Stimulated activated CD8-positive, alpha-beta memory T cell treated with anti-CD3 and anti-CD28 coated beads, Interleukin-12 subunit alpha, Interleukin-12 subunit beta, amount 100 ng/mL, for 24 hours (primary cell): ENCODE results near the gene LRRC74A.
"Not testable (repeated sequence)": the region's sequence is repeated elsewhere in the genome, so short reads cannot be mapped to it uniquely, and the experiment has no call there.

ENCODE experiments used
- DNase-seq: peaks from one replicate; pipeline ENCODE4 v3.0.0-alpha.2; 2020; ENCODE audit errors: extremely low read depth

LRRC74A gene

GRCh38 chr14:76884853-76885276 is 58.7 kb downstream of the LRRC74A start:
- DNase-seq = no peak

DNA sequence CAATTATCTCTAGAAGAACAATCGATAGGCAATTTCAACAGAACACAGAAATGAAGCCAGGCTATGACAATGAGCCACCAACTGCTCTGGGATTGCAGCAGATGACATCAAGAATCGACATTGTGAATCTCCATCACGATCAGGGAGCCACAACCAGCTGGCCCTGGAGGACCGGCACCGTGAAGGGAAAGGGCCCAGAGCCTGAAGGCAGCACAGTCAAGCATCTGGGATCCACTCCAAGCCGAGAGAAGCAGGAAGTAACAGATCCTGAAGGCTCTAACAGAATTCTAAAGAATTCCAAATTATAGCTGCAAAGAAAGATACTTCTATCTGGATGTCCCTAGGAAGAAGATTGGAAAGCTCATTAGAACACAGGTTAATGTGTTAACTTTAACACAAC is 61.0 kb downstream of the LRRC74A start:
- DNase-seq = no peak

- no peak for DNase-seq
These were observed 65.2 kb downstream of the LRRC74A start for GRCh38 chr14:76891391-76891790.

DNA sequence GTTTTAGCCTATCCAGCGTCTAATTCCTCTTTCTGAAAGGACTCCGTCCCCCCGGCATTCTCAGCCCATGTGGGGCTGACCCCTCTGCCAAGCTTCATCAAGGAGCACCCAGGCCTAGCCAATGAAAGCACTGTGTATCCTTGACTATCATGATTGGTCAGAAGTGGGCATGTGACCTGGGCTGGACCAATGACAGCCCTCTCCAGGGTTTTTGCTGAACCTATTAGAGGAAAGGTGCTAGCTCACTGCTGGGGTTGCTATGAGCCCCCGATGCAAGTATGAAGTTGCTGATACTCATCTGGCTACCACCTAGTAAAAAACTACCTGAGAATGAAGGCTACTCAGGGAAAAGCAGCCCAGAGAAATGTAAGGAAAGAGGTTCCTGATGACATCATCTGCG is 68.1 kb downstream of the LRRC74A start:
- DNase-seq = no peak

- not testable (repeated sequence) for DNase-seq
These were observed 71.8 kb downstream of the LRRC74A start for GRCh38 chr14:76898006-76898405.

- DNase-seq = no peak
These were observed 74.5 kb downstream of the LRRC74A start for GRCh38 chr14:76900682-76901081.

GRCh38 chr14:76901171-76902055 is 75.2 kb downstream of the LRRC74A start:
- DNase-seq = no peak

- no peak for DNase-seq
These were observed 76.4 kb downstream of the LRRC74A start for GRCh38 chr14:76902591-76902990.

DNA sequence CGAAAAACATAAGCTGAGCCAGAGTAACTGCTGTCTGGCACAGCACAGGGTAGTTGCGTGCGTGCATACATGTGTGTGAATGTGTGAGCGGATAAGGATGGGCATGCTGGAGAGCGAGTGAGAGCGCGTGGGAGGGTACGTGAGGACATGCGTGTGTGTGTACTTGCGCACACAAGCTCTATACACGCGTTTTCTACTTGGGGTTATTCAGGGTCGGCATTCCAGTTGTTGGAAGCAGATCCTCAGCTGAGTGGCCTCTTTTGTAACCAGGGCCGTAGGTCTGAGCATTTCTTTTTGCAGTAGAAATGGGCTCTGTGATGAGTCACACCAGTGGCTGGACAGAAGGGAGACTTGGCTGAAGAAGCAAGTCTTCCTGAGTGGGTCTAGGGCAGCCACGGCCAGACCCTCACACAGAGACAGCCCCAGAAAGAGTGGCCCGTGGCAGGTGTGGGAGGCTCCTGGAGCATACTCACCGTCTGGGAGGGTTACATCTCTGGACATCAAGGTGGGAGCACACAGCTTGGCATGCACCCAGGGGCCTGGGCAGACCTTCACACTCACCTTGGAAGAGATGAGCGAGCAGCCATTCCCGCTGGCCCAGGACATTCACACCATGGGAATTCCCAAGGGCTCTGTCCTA is 78.0 kb downstream of the LRRC74A start:
- no peak for DNase-seq

- peak; percentile 52 for DNase-seq
These were observed 78.7 kb downstream of the LRRC74A start for GRCh38 chr14:76904740-76905569.

- DNase-seq = no peak
These were observed 82.6 kb downstream of the LRRC74A start for GRCh38 chr14:76908834-76909233.

GRCh38 chr14:76909266-76909665 is 83.1 kb downstream of the LRRC74A start:
- no peak for DNase-seq

- no peak for DNase-seq
These were observed 84.2 kb downstream of the LRRC74A start for GRCh38 chr14:76910371-76910890.

- no peak for DNase-seq
These were observed 85.3 kb downstream of the LRRC74A start for GRCh38 chr14:76911473-76911872.

DNA sequence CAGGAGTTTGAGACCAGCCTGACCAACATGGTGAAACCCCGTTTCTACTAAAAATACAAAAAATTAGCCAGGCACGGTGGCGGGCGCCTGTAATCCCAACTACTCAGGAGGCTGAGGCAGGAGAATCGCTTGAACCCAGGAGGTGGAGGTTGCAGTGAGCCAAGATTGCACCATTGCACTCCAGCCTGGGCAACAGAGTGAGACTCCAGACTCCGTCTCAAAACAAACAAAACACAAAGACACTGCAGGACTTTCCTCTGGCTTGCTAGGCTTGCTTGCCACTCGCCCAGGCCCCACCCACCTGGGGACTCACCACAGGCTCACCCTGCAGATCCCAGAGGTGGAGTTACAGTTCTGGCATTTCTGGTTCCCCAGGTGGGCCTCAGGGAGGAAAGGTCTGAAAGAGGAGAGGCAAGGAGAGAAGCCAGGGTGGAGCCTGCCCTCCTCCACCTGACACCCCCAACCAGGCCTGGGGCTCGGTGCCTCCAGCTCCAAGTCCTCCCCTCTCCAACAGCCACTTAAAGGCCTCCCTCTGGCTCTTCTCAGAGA is 88.4 kb downstream of the LRRC74A start:
- DNase-seq = not testable (repeated sequence)

GRCh38 chr14:76916040-76916715 is 90.0 kb downstream of the LRRC74A start:
- DNase-seq = no peak

DNA sequence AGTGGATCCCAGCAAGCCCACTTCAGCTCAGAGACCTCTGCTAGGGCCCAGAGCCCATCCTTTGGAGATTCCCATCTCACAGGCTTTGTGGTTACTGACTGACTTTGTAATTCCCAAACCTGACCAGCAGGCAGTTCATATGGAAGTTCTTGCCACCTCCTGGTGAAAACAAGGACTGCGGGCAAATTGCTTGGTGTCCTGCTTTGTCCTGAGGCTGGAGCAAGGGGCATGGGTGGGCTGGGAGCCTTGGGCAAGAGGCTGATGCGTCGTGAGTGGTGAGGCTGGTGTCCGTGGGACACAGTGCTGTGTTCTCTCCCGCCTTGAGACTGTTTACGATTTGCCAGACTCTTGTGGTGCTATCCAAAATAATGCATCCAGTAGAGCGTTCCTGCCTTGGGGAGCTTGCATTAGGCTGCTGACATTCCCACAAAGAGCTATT is 91.0 kb downstream of the LRRC74A start:
- no peak for DNase-seq

- DNase-seq = no peak
These were observed 91.6 kb downstream of the LRRC74A start for GRCh38 chr14:76917745-76918255.

GRCh38 chr14:76918256-76918781 is 92.1 kb downstream of the LRRC74A start:
- DNase-seq = no peak

- no peak for DNase-seq
These were observed 92.7 kb downstream of the LRRC74A start for GRCh38 chr14:76918782-76919394.
